Caki2 (cell line): ENCODE measurements around the gene HTN1. TPM values are rescaled to one million over a fixed set of nuclear protein-coding genes. Genes with fewer than 3 reads are reported as not detected.

ENCODE experiments used
- total RNA-seq: library from RNA; depleted of rRNA; stranded (reverse); fragments of >200 nt; shearing (Covaris generic); gene quantifications from 2 replicates; pipeline ENCODE4 v1.2.3, GENCODE V29; 2014; ENCODE audit warnings: low replicate concordance; rRNA removed

Gene HTN1
- total RNA-seq, 1 experiment from 2014 or later: 3.4 TPM

Other genes with a start within 250 kb of the HTN1 start
- gene SULT1E1, start 190.3 kb upstream of the HTN1 start, total RNA-seq: not detected in 2 replicates
- not detected in 2 replicates for gene CSN1S1, start 119.4 kb upstream of the HTN1 start, total RNA-seq
- not detected in 2 replicates for gene CSN2, start 84.7 kb upstream of the HTN1 start, total RNA-seq
- not detected in 2 replicates for gene STATH, start 54.5 kb upstream of the HTN1 start, total RNA-seq
- gene HTN3, start 22.0 kb upstream of the HTN1 start, total RNA-seq: not detected in 2 replicates
- gene PRR27, start 103.8 kb downstream of the HTN1 start, total RNA-seq: not detected in 2 replicates
- gene ODAM, start 145.3 kb downstream of the HTN1 start, total RNA-seq: not detected in 2 replicates
- not detected in 2 replicates for gene FDCSP, start 175.7 kb downstream of the HTN1 start, total RNA-seq
- gene CSN3, start 192.2 kb downstream of the HTN1 start, total RNA-seq: not detected in 2 replicates